Activated T-helper 1 cell treated with anti-CD3 and anti-CD28 coated beads, Interleukin-12 subunit alpha, Interleukin-12 subunit beta, Interleukin-2, Interleukin-4 antibody, amounts not matched to agents 30 ng/mL and 10 ng/mL and 1 ng/mL, durations not matched to agents 14 hours and 24 hours and 36 hours (primary cell): Measurements from ENCODE around the gene GPR160. TPM values are rescaled to one million over a fixed set of nuclear protein-coding genes. Genes with fewer than 3 reads are reported as not detected.
A peak's percentile ranks its signal among the peaks of the same experiment; 100 is the strongest.
"Not testable (repeated sequence)": the region's sequence is repeated elsewhere in the genome, so short reads cannot be mapped to it uniquely, and the experiment has no call there.

ENCODE experiments used
- DNase-seq: peaks from one replicate; pipeline ENCODE4 v3.0.0; 2021; ENCODE audit warnings: low spot score
- H3K27ac Mint-ChIP-seq: one replicate; pipeline ENCODE4 v1.8.0; 2021; ENCODE audit warnings: mild to moderate bottlenecking, mixed read lengths
- H3K27me3 Mint-ChIP-seq: one replicate; pipeline ENCODE4 v1.8.0; 2022; ENCODE audit warnings: mild to moderate bottlenecking, moderate library complexity, mixed read lengths; ENCODE audit not compliant: insufficient read depth
- H3K36me3 Mint-ChIP-seq: one replicate; pipeline ENCODE4 v1.8.0; 2021; ENCODE audit warnings: low read depth, mixed read lengths
- H3K4me1 Mint-ChIP-seq: one replicate; pipeline ENCODE4 v1.8.0; 2021; ENCODE audit warnings: low read depth, mixed read lengths
- H3K4me3 Mint-ChIP-seq: one replicate; pipeline ENCODE4 v1.8.0; 2021; ENCODE audit warnings: mild to moderate bottlenecking, moderate library complexity, mixed read lengths
- H3K9me3 Mint-ChIP-seq: one replicate; pipeline ENCODE4 v1.8.0; 2021; ENCODE audit warnings: mixed read lengths
- intact Hi-C: fragments of 100-400 bp; cut with micrococcal nuclease; formaldehyde crosslinking; loops from one replicate; pipeline ENCODE4 v1.15.1; 2024
- total RNA-seq: library from RNA; stranded (reverse); gene quantifications from 2 replicates; pipeline ENCODE4 v1.2.3, GENCODE V29; 2022

Gene GPR160
- total RNA-seq, 1 donor from 2014 or later = 3.4 TPM

- Mint-ChIP-seq H3K4me1 (peaks cover 13% of the 10 kb centered on the region), H3K27ac (peak overlapping the region; percentile 3), H3K4me3 (no peak overlapping the region), H3K36me3 (peaks cover 32% of the 10 kb centered on the region), H3K27me3 (no peaks in the 10 kb centered on the region), H3K9me3 (no peaks in the 10 kb centered on the region)
- intact Hi-C loops = loop anchor here (5.0 kb wide), 1 partner anchor 127 kb away; no protein-coding TSS in a partner anchor
- no peak for DNase-seq
Observed at GRCh38 chr3:170109579-170110293, 71.9 kb downstream of the GPR160 start.

DNA sequence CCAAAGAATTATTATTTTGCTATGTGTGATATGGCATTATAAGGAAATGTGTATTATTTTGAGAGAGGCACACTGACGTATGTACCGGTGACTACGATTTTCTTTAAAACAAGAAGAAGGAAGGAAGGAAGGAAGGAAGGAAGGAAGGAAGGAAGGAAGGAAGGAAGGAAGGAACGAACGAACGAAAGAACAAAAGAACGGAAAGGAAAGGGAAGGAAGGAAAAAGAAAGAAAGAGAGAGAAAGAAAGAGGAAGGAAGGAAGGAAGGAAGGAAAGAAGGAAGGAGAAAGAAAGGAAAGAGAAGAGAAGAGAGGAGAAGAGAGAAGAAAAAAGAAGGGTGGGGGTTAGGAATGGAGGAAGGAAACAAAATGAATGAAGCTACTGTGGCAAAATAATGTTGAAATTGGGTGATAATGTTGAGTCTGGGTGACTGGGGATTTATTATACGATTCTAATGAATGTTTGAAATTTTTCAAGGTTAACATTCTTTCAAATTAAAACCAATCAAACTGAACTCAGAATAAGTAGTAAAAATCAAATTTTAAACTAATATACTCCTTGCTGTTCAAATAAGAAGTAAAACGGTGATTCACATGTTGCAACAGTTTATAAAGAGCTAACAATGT, 73.5 kb downstream of the GPR160 start:
- H3K9me3 Mint-ChIP-seq = no peaks in the 10 kb centered on the region
- intact Hi-C loops = loop anchor here (5.0 kb wide), 1 partner anchor 129 kb away; no protein-coding TSS in a partner anchor
- H3K27me3 Mint-ChIP-seq = no peaks in the 10 kb centered on the region
- peaks cover 41% of the 10 kb centered on the region for H3K36me3 Mint-ChIP-seq
- peak overlapping the region; percentile 53 for H3K27ac Mint-ChIP-seq
- DNase-seq = no peak
- H3K4me1 Mint-ChIP-seq = peaks cover 13% of the 10 kb centered on the region
- no peak overlapping the region for H3K4me3 Mint-ChIP-seq

DNA sequence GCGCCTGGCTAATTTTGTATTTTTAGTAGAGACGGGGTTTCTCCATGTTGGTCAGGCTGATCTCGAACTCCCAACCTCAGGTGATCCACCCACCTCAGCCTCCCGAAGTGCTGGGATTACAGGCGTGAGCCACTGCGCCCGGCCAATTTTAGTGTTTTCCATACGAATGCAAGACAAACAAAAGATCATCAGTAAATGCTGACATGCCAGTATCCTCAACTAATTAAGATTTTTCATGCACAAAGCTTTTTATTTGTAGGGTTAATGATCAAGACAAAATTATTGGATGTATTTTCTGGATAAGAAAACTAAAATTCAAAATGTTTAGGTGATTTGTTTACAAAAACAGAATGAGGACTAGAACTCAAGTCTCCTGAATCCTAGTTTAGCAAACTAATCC, 76.4 kb downstream of the GPR160 start:
- not testable (repeated sequence) for H3K27ac Mint-ChIP-seq, H3K9me3 Mint-ChIP-seq, H3K4me3 Mint-ChIP-seq, H3K27me3 Mint-ChIP-seq, DNase-seq
- H3K36me3 Mint-ChIP-seq = peaks cover 44% of the 10 kb centered on the region
- intact Hi-C loops = loop anchor here (5.0 kb wide), 1 partner anchor 132 kb away; no protein-coding TSS in a partner anchor
- H3K4me1 Mint-ChIP-seq = peaks cover 13% of the 10 kb centered on the region

GRCh38 chr3:170117134-170117533, 79.3 kb downstream of the GPR160 start:
- intact Hi-C loops = no loop called here
- Mint-ChIP-seq H3K4me1 (no peaks in the 10 kb centered on the region), H3K27me3 (no peaks in the 10 kb centered on the region), H3K9me3 (no peaks in the 10 kb centered on the region), H3K36me3 (peaks cover 44% of the 10 kb centered on the region), H3K4me3 (no peak overlapping the region), H3K27ac (no peak overlapping the region)
- DNase-seq = no peak

- Mint-ChIP-seq H3K4me3 (peak overlapping the region; percentile 54), H3K27ac (peak overlapping the region; percentile 74), H3K27me3 (no peaks in the 10 kb centered on the region), H3K9me3 (peaks cover 3% of the 10 kb centered on the region), H3K36me3 (peaks cover 34% of the 10 kb centered on the region), H3K4me1 (peaks cover 17% of the 10 kb centered on the region)
- DNase-seq = peak; percentile 11
- intact Hi-C loops = loop anchor here (2.0 to 5.0 kb wide), 2 partner anchors 16 to 44 kb away; no protein-coding TSS in a partner anchor
Observed at GRCh38 chr3:170128259-170128976, 90.6 kb downstream of the GPR160 start.

DNA sequence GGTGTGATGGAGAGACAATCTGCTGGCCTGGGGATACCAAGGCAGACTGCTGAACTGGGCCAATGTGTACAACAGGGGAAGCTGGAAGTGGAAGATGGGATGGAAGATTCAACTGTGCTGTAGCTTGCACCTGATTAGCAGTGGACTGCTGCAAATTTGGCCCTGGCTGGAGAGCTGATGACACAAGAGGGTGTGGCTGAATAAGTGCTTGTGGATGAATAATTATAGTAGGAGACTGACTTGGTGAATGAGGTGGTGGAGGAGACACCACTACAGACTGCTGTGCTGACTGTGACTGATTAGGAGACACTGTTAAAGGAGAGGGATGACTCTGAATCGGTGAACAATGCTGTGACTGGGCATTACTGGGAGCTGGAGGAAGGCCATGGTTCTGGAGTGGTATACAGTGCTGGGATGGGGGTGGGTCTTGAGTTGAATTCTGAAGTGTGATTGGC, 91.2 kb downstream of the GPR160 start:
- DNase-seq = no peak
- H3K36me3 Mint-ChIP-seq = peaks cover 39% of the 10 kb centered on the region

DNA sequence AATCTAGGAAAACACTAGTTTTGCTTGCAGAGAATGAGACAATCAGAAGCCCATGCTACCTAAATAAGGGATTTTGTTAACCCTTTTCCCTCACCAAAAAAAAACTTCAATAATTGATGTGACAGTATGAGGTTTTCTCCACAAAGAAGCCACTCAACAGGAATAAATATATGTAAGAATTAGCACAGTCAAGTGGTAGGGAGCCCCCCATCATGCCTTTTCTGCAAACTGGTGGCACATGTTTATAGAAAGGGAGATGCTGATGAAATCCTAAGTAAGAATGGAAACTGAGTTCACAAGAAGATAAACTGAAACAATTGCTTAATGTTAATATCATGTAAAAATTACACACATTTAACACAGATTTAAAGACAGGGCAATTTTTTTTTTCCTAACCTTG, 92.7 kb downstream of the GPR160 start:
- no peak overlapping the region for H3K4me3 Mint-ChIP-seq
- no peak for DNase-seq
- H3K4me1 Mint-ChIP-seq = peaks cover 17% of the 10 kb centered on the region
- H3K36me3 Mint-ChIP-seq = peaks cover 49% of the 10 kb centered on the region
- intact Hi-C loops = no loop called here
- H3K27me3 Mint-ChIP-seq = no peaks in the 10 kb centered on the region
- peaks cover 11% of the 10 kb centered on the region for H3K9me3 Mint-ChIP-seq
- H3K27ac Mint-ChIP-seq = no peak overlapping the region

More for the DNA sequence above, 91.2 kb downstream of the GPR160 start:
- Mint-ChIP-seq H3K27me3 (no peaks in the 10 kb centered on the region), H3K4me1 (peaks cover 17% of the 10 kb centered on the region), H3K27ac (peak overlapping the region; percentile 74), H3K9me3 (peaks cover 7% of the 10 kb centered on the region), H3K4me3 (peak overlapping the region; percentile 54)
- intact Hi-C loops = loop anchor here (2.0 to 5.0 kb wide), 2 partner anchors 16 to 43 kb away; no protein-coding TSS in a partner anchor

- Mint-ChIP-seq H3K9me3 (peaks cover 11% of the 10 kb centered on the region), H3K4me1 (peaks cover 17% of the 10 kb centered on the region)
Observed at GRCh38 chr3:170132335-170132734, 94.5 kb downstream of the GPR160 start.

More at GRCh38 chr3:170132335-170132734, 94.5 kb downstream of the GPR160 start:
- Mint-ChIP-seq H3K27me3 (no peaks in the 10 kb centered on the region), H3K36me3 (peaks cover 54% of the 10 kb centered on the region), H3K4me3 (no peak overlapping the region), H3K27ac (no peak overlapping the region)
- intact Hi-C loops = no loop called here
- DNase-seq = no peak

Other genes starting within 250 kb of the GPR160 start
- 0.10 and 0.12 TPM in 2 replicates for gene LRRIQ4, start 225.1 kb upstream of the GPR160 start, total RNA-seq
- 2.8 and 2.9 TPM in 2 replicates for gene LRRC34, start 225.1 kb upstream of the GPR160 start, total RNA-seq
- not detected in 2 replicates for gene LRRC31, start 168.1 kb upstream of the GPR160 start, total RNA-seq
- not detected in 2 replicates for gene SAMD7, start 126.4 kb upstream of the GPR160 start, total RNA-seq
- gene SEC62, start 71.2 kb upstream of the GPR160 start, total RNA-seq = 75.4 and 85.7 TPM in 2 replicates
- gene PHC3, start 143.7 kb downstream of the GPR160 start, total RNA-seq = 57.7 and 58.7 TPM in 2 replicates
- gene PRKCI, start 184.4 kb downstream of the GPR160 start, total RNA-seq = 23.0 and 24.2 TPM in 2 replicates